T-helper 2 cell treated with Interferon-gamma antibody and Interleukin-4, amounts not matched to agents 5 μg/mL and 100 μg/mL, for 36 hours (primary cell): ENCODE results near the gene FBXO22.
"Not testable (repeated sequence)": the region's sequence is repeated elsewhere in the genome, so short reads cannot be mapped to it uniquely, and the experiment has no call there.

Experiments
- DNase-seq: peaks from one replicate; pipeline ENCODE4 v3.0.0; 2021; ENCODE audit warnings: low spot score
- H3K27ac Mint-ChIP-seq: one replicate; pipeline ENCODE4 v1.8.0; 2021; ENCODE audit warnings: mild to moderate bottlenecking, mixed read lengths
- H3K27me3 Mint-ChIP-seq: one replicate; pipeline ENCODE4 v1.8.0; 2021; ENCODE audit warnings: low read depth, mixed read lengths
- H3K36me3 Mint-ChIP-seq: one replicate; pipeline ENCODE4 v1.8.0; 2021; ENCODE audit warnings: low read depth, mixed read lengths
- H3K4me1 Mint-ChIP-seq: one replicate; pipeline ENCODE4 v1.8.0; 2021; ENCODE audit warnings: low read depth, mixed read lengths
- H3K4me3 Mint-ChIP-seq: one replicate; pipeline ENCODE4 v1.8.0; 2022; ENCODE audit warnings: mild to moderate bottlenecking, moderate library complexity, mixed read lengths
- H3K9me3 Mint-ChIP-seq: one replicate; pipeline ENCODE4 v1.8.0; 2021; ENCODE audit warnings: mixed read lengths

Gene FBXO22

GRCh38 chr15:75976766-75977165, 73.1 kb downstream of the FBXO22 start:
- not testable (repeated sequence) for H3K4me3 Mint-ChIP-seq, H3K9me3 Mint-ChIP-seq, H3K36me3 Mint-ChIP-seq, H3K4me1 Mint-ChIP-seq, DNase-seq, H3K27ac Mint-ChIP-seq
- peaks cover 70% of the 10 kb centered on the region for H3K27me3 Mint-ChIP-seq

- no peak overlapping the region for H3K4me3 Mint-ChIP-seq
- no peaks in the 10 kb centered on the region for H3K4me1 Mint-ChIP-seq
- H3K36me3 Mint-ChIP-seq: no peaks in the 10 kb centered on the region
- no peak overlapping the region for H3K27ac Mint-ChIP-seq
- no peak for DNase-seq
- H3K27me3 Mint-ChIP-seq: peaks cover 59% of the 10 kb centered on the region
- no peaks in the 10 kb centered on the region for H3K9me3 Mint-ChIP-seq
Observed at GRCh38 chr15:75981149-75981815, 77.6 kb downstream of the FBXO22 start.

GRCh38 chr15:75982468-75982867, 78.8 kb downstream of the FBXO22 start:
- Mint-ChIP-seq H3K4me3 (no peak overlapping the region), H3K4me1 (no peaks in the 10 kb centered on the region), H3K27ac (no peak overlapping the region), H3K36me3 (no peaks in the 10 kb centered on the region), H3K9me3 (no peaks in the 10 kb centered on the region), H3K27me3 (peaks cover 60% of the 10 kb centered on the region)
- no peak for DNase-seq

GRCh38 chr15:75984706-75985105, 81.0 kb downstream of the FBXO22 start:
- not testable (repeated sequence) for H3K36me3 Mint-ChIP-seq, H3K4me1 Mint-ChIP-seq, H3K4me3 Mint-ChIP-seq, H3K27ac Mint-ChIP-seq, DNase-seq, H3K9me3 Mint-ChIP-seq
- peaks cover 52% of the 10 kb centered on the region for H3K27me3 Mint-ChIP-seq

- H3K36me3 Mint-ChIP-seq: no peaks in the 10 kb centered on the region
- no peak overlapping the region for H3K27ac Mint-ChIP-seq
- peaks cover 47% of the 10 kb centered on the region for H3K27me3 Mint-ChIP-seq
- H3K4me1 Mint-ChIP-seq: no peaks in the 10 kb centered on the region
- no peaks in the 10 kb centered on the region for H3K9me3 Mint-ChIP-seq
- no peak for DNase-seq
- no peak overlapping the region for H3K4me3 Mint-ChIP-seq
Observed at GRCh38 chr15:75985971-75986370, 82.3 kb downstream of the FBXO22 start.

- Mint-ChIP-seq H3K27ac (no peak overlapping the region), H3K27me3 (peaks cover 27% of the 10 kb centered on the region), H3K9me3 (no peaks in the 10 kb centered on the region), H3K36me3 (no peaks in the 10 kb centered on the region), H3K4me3 (no peak overlapping the region), H3K4me1 (no peaks in the 10 kb centered on the region)
- DNase-seq: no peak
Observed at GRCh38 chr15:75989045-75989444, 85.4 kb downstream of the FBXO22 start.

- H3K4me3 Mint-ChIP-seq: no peak overlapping the region
- no peaks in the 10 kb centered on the region for H3K36me3 Mint-ChIP-seq
- peaks cover 28% of the 10 kb centered on the region for H3K27me3 Mint-ChIP-seq
- no peak for DNase-seq
- H3K27ac Mint-ChIP-seq: no peak overlapping the region
- no peaks in the 10 kb centered on the region for H3K4me1 Mint-ChIP-seq
- H3K9me3 Mint-ChIP-seq: no peaks in the 10 kb centered on the region
Observed at GRCh38 chr15:75989875-75990274, 86.2 kb downstream of the FBXO22 start.
